Activated gamma-delta T cell treated with Interleukin-2 at 50 U/mL for 16 hours (primary cell): ENCODE measurements around the gene ZNF92.
"Not testable (repeated sequence)": the region's sequence is repeated elsewhere in the genome, so short reads cannot be mapped to it uniquely, and the experiment has no call there.

Source experiments
- DNase-seq: peaks from one replicate; pipeline ENCODE4 v3.0.0-alpha.2; 2020

The ZNF92 gene

GRCh38 chr7:65429642-65430343 lies 56.1 kb downstream of the ZNF92 start:
- DNase-seq = no peak

- no peak for DNase-seq
Measured at GRCh38 chr7:65430344-65431186, 56.9 kb downstream of the ZNF92 start.

- no peak for DNase-seq
Measured at GRCh38 chr7:65434307-65434706, 60.7 kb downstream of the ZNF92 start.

GRCh38 chr7:65436163-65436562 lies 62.5 kb downstream of the ZNF92 start:
- DNase-seq = no peak

- DNase-seq = no peak
Measured at GRCh38 chr7:65438598-65438997, 64.9 kb downstream of the ZNF92 start.

DNA sequence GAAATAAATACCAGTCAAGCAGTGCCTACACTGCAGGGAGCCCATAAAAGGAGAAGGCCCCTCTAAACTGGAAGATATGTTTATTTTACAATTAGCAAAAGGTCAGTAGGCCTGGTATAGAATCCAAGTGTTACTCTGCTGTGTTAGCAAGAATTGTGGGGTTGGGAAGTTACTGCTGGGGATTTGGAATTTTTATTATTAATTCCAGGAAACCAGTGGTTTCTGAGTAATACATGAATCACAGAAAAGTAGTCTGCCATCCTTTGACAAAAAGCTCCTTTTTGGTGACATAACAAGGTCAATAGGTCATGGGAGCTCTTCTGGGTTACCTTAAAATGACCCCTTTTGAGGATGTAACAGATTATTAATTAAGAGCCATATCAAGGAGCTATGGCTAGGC lies 67.4 kb downstream of the ZNF92 start:
- no peak for DNase-seq

- DNase-seq = no peak
Measured at GRCh38 chr7:65444205-65444842, 70.7 kb downstream of the ZNF92 start.

DNA sequence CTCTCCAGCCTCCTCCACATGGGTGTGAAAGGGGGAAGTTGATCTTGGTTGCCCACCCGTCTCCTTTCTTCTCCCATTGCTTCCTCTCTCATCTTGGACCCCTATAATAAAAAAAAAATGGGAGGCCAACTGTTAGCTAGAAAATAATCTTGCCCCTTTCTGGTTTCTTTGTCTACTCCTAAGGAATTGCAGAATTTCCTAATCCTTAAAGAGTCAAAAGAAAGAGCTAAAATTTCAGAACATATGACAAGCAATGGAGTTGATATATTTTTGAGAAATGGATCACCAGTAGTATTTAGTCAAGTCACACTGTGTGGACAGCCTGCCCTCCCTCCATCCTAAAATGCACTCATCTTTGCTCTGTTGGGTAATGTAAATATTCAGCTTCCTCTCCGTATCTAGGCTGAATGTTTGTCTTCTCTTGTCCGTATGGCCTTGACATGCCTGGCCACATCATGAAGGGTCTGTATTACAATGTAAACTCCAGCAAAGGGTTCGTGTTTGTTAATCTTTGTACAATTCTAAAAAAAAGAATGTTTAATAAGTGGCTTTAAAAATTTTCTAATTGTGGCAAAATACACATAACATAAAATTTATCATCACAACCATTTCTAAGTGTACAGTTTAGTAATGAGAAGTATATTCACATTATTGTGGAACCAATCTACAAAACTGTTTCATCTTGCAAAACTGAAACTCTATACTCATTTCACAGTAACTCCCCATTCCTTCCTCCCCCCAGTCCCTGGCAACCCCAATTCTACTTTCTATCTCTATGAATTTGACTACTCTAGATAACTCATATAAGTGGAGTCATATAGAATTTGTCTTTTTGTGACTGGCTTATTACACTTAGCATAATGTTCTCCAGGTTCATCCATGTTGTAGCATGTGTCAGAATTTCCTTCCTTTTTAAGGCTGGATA lies 71.5 kb downstream of the ZNF92 start:
- no peak for DNase-seq

DNA sequence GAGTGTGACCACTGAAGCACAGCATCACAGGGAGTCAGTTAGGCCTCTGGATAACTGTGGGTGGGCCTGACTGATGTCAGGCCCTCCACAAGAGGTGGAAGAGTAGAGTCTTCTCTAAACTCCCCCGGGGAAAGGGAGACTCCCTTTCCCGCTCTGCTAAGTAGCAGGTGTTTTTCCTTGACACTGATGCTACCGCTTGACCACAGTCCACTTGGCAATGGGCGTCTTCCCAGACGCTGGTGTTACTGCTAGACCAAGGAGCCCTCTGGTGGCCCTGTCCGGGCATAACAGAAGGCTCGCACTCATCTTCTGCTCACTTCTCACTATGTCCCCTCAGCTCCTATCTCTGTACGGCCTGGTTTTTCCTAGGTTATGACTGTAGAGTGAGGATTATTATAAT lies 73.4 kb downstream of the ZNF92 start:
- not testable (repeated sequence) for DNase-seq

- no peak for DNase-seq
Measured at GRCh38 chr7:65448816-65449504, 75.3 kb downstream of the ZNF92 start.

- DNase-seq = no peak
Measured at GRCh38 chr7:65449505-65449852, 75.8 kb downstream of the ZNF92 start.
